ENCODE results near the gene NBR1. TPM values are rescaled to one million over a fixed set of nuclear protein-coding genes. Genes with fewer than 3 reads are reported as not detected.

NBR1 gene
- total and polyA plus RNA-seq, 2 experiments from 2014 or later: 45.5 to 62.8 TPM

DNA sequence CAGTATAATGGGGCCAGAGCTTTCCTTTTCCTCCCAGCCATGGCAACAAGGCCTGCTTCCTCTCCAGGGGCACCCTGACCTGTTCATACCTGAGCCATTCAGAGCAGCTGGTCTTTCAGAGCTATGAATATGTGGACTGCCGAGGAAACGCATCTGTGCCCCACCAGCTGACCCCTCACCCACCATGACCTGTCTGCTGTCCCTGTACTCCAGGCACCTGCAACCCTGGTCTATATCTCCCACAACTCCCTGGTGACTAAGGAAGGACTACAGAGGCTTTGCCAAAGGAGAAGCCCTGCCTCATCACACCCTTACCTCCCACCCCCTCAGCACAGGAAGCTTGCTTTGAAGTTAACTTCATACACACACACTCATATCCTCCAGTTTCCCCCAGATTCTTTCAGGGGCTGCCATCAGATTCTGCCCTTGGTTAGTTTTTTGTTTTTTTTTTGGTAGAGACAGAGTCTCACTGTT is 46.6 kb downstream of the NBR1 start:
- TF ChIP-seq, protein P1, sequence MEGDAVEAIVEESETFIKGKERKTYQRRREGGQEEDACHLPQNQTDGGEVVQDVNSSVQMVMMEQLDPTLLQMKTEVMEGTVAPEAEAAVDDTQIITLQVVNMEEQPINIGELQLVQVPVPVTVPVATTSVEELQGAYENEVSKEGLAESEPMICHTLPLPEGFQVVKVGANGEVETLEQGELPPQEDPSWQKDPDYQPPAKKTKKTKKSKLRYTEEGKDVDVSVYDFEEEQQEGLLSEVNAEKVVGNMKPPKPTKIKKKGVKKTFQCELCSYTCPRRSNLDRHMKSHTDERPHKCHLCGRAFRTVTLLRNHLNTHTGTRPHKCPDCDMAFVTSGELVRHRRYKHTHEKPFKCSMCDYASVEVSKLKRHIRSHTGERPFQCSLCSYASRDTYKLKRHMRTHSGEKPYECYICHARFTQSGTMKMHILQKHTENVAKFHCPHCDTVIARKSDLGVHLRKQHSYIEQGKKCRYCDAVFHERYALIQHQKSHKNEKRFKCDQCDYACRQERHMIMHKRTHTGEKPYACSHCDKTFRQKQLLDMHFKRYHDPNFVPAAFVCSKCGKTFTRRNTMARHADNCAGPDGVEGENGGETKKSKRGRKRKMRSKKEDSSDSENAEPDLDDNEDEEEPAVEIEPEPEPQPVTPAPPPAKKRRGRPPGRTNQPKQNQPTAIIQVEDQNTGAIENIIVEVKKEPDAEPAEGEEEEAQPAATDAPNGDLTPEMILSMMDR (IDR thresholded peaks at IDR 0.05; ENCODE audit: low read depth, low read length): no peak
- Histone ChIP-seq H3K4me1 (ENCODE audit: low read depth) (no peaks in the 10 kb centered on the region), H3K27me3 (no peaks in the 10 kb centered on the region), H3K36me3 (no peaks in the 10 kb centered on the region), H3K27ac (no peak overlapping the region), H3K4me3 (no peak overlapping the region), H3K9me3 (ENCODE audit: low read depth) (no peaks in the 10 kb centered on the region)
- no peak for DNase-seq (ENCODE audit: low read depth in 1 of 2, low spot score in 1 of 2)

DNA sequence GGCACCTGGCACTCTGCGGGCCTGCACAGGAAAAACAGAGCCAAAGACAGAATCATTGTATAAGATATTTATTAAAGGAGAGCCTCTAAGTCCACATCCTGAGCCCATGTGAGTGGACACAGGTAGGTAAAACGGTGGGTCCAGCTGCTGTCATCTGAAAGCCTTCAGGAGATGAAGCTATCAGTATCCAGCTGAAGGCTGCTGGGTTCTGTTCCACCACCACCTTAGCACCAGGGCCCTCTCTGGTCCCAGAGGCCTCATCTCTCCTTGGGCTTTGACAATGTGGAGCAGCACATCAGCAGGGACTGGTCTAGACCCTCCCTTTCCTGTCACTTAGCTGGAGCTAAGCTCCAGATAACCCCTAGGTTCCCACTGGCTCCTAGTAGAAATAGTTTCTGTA is 48.0 kb downstream of the NBR1 start:
- Histone ChIP-seq H3K36me3 (no peaks in the 10 kb centered on the region), H3K27ac (no peak overlapping the region), H3K9me3 (ENCODE audit: low read depth) (no peaks in the 10 kb centered on the region), H3K4me3 (no peak overlapping the region), H3K27me3 (no peaks in the 10 kb centered on the region), H3K4me1 (ENCODE audit: low read depth) (no peaks in the 10 kb centered on the region)
- TF ChIP-seq, protein P1 (IDR thresholded peaks at IDR 0.05; ENCODE audit: low read depth, low read length): no peak
- no peak for DNase-seq (ENCODE audit: low read depth in 1 of 2, low spot score in 1 of 2)

DNA sequence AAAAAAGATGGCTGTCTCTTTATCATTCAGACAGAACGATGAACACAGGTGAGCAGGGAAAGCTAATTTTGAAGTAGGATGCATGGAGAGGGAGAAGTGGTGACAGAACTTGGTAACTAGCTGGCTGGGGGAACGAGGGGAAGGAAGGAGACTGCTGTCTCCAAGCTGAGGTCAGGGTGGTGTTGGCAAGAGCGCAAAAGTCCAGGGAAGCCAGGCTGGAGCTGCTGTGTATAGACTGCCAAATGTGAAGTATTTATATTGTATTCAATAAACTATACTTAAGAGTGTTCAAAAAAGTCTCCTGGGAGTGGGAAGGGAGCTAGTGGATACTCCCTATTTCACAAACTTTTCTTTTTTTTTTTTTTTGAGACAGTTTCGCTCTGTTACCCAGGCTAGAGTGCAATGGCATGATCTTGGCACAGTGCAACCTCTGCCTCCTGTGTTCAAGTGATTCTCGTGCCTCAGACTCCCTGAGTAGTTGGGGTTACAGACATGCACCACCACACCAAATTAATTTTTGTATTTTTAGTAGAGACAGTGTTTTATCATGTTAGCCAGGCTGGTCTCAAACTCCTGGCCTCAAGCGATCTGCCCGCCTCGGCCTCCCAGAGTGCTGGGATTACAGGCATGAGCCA is 48.8 kb downstream of the NBR1 start:
- DNase-seq (ENCODE audit: low read depth in 1 of 2, low spot score in 1 of 2): no peak
- Histone ChIP-seq H3K9me3 (ENCODE audit: low read depth) (no peaks in the 10 kb centered on the region), H3K27me3 (no peaks in the 10 kb centered on the region), H3K36me3 (no peaks in the 10 kb centered on the region), H3K27ac (no peak overlapping the region), H3K4me1 (ENCODE audit: low read depth) (no peaks in the 10 kb centered on the region), H3K4me3 (no peak overlapping the region)
- TF ChIP-seq, protein P1 (IDR thresholded peaks at IDR 0.05; ENCODE audit: low read depth, low read length): no peak

DNA sequence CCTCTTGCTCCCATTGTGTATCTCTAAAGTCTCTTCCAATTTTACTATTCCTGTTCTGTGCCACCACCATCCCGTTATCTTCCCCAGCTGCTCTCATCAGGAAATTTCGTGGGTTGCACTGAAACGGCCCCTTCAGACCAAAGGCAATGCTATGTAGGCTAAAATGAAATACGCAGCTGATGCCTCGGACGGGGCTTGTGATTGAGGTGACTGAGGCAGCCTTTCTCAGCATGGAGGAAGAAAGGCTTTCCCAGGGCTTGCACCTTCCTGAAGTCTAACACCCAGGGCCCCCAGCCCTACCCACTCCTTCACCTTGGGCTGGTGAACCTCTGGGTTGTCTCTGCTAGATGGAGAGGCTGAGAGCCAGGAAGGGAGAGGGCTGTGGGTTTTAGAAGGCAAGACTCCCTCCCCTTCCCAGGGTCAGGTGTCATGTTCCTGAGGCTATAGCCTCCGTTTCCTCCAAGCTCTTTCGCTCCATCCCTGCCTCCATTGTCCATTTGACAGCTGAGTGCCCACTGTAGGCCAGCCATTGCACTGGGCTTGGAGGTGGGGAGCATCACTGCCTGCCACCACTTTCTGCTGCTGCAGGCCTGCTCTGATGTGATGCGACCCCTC is 49.6 kb downstream of the NBR1 start:
- Histone ChIP-seq H3K27ac (no peak overlapping the region), H3K9me3 (ENCODE audit: low read depth) (no peaks in the 10 kb centered on the region), H3K4me1 (ENCODE audit: low read depth) (no peaks in the 10 kb centered on the region), H3K27me3 (no peaks in the 10 kb centered on the region), H3K4me3 (no peak overlapping the region), H3K36me3 (no peaks in the 10 kb centered on the region)
- DNase-seq (ENCODE audit: low read depth in 1 of 2, low spot score in 1 of 2): no peak
- TF ChIP-seq, protein P1 (IDR thresholded peaks at IDR 0.05; ENCODE audit: low read depth, low read length): no peak

DNA sequence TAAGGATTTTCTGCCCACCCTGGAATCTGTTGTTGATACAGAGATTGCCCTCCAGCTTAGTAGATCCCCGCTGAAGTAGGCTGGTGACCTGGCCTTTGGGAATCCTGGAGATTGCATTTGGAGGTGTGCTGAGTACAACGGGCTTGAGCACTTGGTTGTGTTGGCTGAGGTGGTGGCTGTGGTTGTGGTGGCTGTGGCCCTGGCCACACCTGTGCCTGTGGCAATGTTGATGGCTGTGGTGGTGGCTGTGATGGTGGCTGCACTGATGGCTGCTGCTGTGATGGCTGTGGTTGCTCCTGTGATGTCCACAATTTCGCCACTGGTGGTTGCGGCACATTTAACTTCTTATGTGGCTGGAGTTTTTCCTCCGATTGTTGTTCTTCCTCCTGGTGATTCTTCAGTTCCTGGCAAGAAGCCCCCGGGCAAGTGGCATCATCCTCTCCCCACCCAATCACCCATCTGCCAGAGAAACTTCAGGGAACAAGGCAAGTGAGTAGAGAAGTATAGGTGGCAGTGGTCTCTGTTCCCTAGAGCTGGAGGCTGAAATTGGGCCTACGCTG is 53.2 kb downstream of the NBR1 start:
- Histone ChIP-seq H3K4me1 (ENCODE audit: low read depth) (no peaks in the 10 kb centered on the region), H3K27me3 (no peaks in the 10 kb centered on the region), H3K4me3 (no peak overlapping the region), H3K36me3 (peaks cover 6% of the 10 kb centered on the region), H3K27ac (no peak overlapping the region), H3K9me3 (ENCODE audit: low read depth) (no peaks in the 10 kb centered on the region)
- no peak for DNase-seq (ENCODE audit: low read depth in 1 of 2, low spot score in 1 of 2)
- TF ChIP-seq, protein P1 (IDR thresholded peaks at IDR 0.05; ENCODE audit: low read depth, low read length): no peak
